Heart left ventricle (tissue), 13 donors: ENCODE results near the gene KDM3A.

Experiments
- CTCF ChIP-seq, 12 donors: fragments of 200-600 bp; sonication (generic) in 4 of 12; IDR thresholded peaks; one replicate each; pipeline versions ENCODE4 v1.5.0 to v1.8.0; 2018 to 2022; ENCODE audit warnings: antibody characterized with exemption in 12 of 12, mild to moderate bottlenecking in 5 of 12
- POLR2A ChIP-seq, 2 donors: fragments of 450-650 bp; IDR thresholded peaks; one replicate each; pipeline ENCODE4 v1.6.1; 2017; ENCODE audit warnings: antibody characterized with exemption in 2 of 2, mild to moderate bottlenecking in 2 of 2, moderate library complexity in 2 of 2
- donor health status: ischemic (EF 13 %, LVEDD 7.1; RV severe dilation, severe dysfunction).
- donor health status: DM: no; HTN: yes; CAD: no.
- donor health status: DM: no; HTN: no; CAD: no.
- donor health status: ischemic (EF 25% LVEDD 6.9; RV normal size, moderate dysfunction).
- donor health status: ischemic (EF 25% LVEDD 5.7; RV mildly dilated, moderate dysfunction).
- donor health status: ischemic (EF 35%, LVEDD 5.7; RV mildly dilated, moderate dysfunction).
- donor health status: nonischemic (EF 11% LVEDD 7.7; RV severe dilation, severe dysfunction).
- donor health status: DM: yes; HTN: yes; CAD: no.
- donor health status: PGD.
- donor health status: ischemic (EF 29% LVEDD 5.4; RV normal size, mild dysfunction).
- donor health status: nonischemic (EF 23%, LVEDD 6.1; RV moderate dilation, normal function).

- TF ChIP-seq CTCF (IDR thresholded peaks at IDR 0.05) = no peak
- no peak for TF ChIP-seq POLR2A (IDR thresholded peaks at IDR 0.05)
These were observed 36.2 kb downstream of the KDM3A start for GRCh38 chr2:86477349-86477748.
